Measurements from ENCODE around the gene ACTRT2.

The ACTRT2 gene

GRCh38 chr1:3013371-3014049 lies 7.8 kb upstream of the ACTRT2 start:
- H3K27ac ChIP-seq: no peak overlapping the region

GRCh38 chr1:3014050-3014440 lies 7.2 kb upstream of the ACTRT2 start:
- no peak overlapping the region for H3K27ac ChIP-seq
- TF ChIP-seq CTCF (conservative IDR thresholded peaks at IDR 0.05): no peak

More at GRCh38 chr1:3013371-3014049, 7.8 kb upstream of the ACTRT2 start:
- TF ChIP-seq CTCF (conservative IDR thresholded peaks at IDR 0.05): no peak

- H3K27ac ChIP-seq: no peak overlapping the region
- no peak for TF ChIP-seq CTCF (conservative IDR thresholded peaks at IDR 0.05)
Measured at GRCh38 chr1:3014443-3015268, 6.6 kb upstream of the ACTRT2 start.

GRCh38 chr1:3015269-3015635 lies 6.0 kb upstream of the ACTRT2 start:
- TF ChIP-seq CTCF (conservative IDR thresholded peaks at IDR 0.05): no peak
- H3K27ac ChIP-seq: no peak overlapping the region

GRCh38 chr1:3015744-3016143 lies 5.5 kb upstream of the ACTRT2 start:
- no peak overlapping the region for H3K27ac ChIP-seq
- TF ChIP-seq CTCF (conservative IDR thresholded peaks at IDR 0.05): no peak

GRCh38 chr1:3016641-3017439 lies 4.4 kb upstream of the ACTRT2 start:
- H3K27ac ChIP-seq: no peak overlapping the region
- no peak for TF ChIP-seq CTCF (conservative IDR thresholded peaks at IDR 0.05)

- no peak overlapping the region for H3K27ac ChIP-seq
- no peak for TF ChIP-seq CTCF (conservative IDR thresholded peaks at IDR 0.05)
Measured at GRCh38 chr1:3017440-3018050, 3.7 kb upstream of the ACTRT2 start.

Measured in VCaP (cell line).